Measurements from ENCODE around the gene KLB. TPM values are rescaled to one million over a fixed set of nuclear protein-coding genes. Genes with fewer than 3 reads are reported as not detected.

KLB gene
- total RNA-seq, 1 experiment from 2014 or later, result not detected

DNA sequence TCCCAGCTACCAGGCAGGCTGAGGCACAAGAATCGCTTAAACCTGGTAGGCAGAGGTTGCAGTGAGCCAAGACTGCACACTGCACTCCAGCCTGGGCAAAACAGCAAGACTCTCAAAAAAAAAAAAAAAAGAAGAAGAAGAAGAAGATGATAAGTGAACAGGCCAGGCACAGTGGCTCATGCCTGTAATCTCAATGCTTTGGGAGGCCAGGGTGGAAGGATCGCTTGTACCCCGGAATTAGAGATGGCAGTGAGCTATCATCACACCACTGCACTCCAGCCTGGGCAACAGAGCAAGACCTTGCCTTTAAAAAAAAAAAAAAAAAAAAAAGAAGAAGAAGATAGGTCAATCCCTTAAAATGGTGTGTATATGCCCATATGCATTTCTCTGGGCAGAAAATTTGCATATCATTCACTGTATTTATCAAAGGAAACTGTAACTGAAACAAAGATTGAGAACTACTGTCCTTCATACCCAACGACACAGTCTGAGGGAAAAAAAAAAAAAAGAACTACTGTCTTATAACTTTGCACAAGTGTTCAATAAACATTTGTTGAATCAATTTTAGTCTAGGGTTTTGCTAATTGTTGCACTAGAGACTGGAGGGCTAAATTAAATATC lies 42.8 kb upstream of the KLB start:
- ChIA-PET POLR2A (no interaction called here), CTCF (no interaction called here), RAD21 (ENCODE audit: low non-redundant PET in 1 of 2, low total read pairs in 2 of 2, uncharacterized antibody in 2 of 2, unreplicated experiment in 2 of 2) (no interaction called here)
- Histone ChIP-seq H3K9me3 (ENCODE audit: control insufficient read depth in 1 of 2, insufficient read depth in 1 of 2, low read depth in 1 of 2, low read length in 2 of 2) (no peaks in the 10 kb centered on the region), H3K36me3 (ENCODE audit: control insufficient read depth in 1 of 2, insufficient read depth in 2 of 2, low read length in 2 of 2) (no peaks in the 10 kb centered on the region), H3K4me3 (replicated peaks in 1 of 2; ENCODE audit: low read depth in 1 of 2, low read length in 2 of 2) (no peak overlapping the region), H3K27ac (ENCODE audit: low read depth, low read length) (no peak overlapping the region), H3K9me2 (ENCODE audit: insufficient read depth) (no peaks in the 10 kb centered on the region), H4K20me1 (ENCODE audit: insufficient read depth) (no peaks in the 10 kb centered on the region), H3K79me2 (ENCODE audit: insufficient read depth, low read length) (peaks cover 68% of the 10 kb centered on the region), H3K9ac (ENCODE audit: low read length) (no peak overlapping the region), H3K4me2 (ENCODE audit: low read length) (no peak overlapping the region), H3K4me1 (ENCODE audit: control insufficient read depth in 1 of 2, insufficient read depth in 2 of 2, low read length in 2 of 2) (peaks cover 0 to 11% of the 10 kb centered on the region in 2 experiments; a peak in 3 of 4 replicates), H3K27me3 (ENCODE audit: insufficient read depth, low read length) (no peaks in the 10 kb centered on the region), H2AFZ (ENCODE audit: low read depth, low read length, poor library complexity, severe bottlenecking) (no peak overlapping the region)
- ATAC-seq (no peak), DNase-seq (ENCODE audit: low read depth, low spot score) (no peak)
- intact Hi-C loops (cut with micrococcal nuclease), result no loop called here
- TF ChIP-seq, protein P1, sequence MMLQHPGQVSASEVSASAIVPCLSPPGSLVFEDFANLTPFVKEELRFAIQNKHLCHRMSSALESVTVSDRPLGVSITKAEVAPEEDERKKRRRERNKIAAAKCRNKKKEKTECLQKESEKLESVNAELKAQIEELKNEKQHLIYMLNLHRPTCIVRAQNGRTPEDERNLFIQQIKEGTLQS (IDR thresholded peaks at IDR 0.05), result no peak
- no peak for TF ChIP-seq SRF (IDR thresholded peaks at IDR 0.05; ENCODE audit: low read depth)
- TF ChIP-seq, protein P2, sequence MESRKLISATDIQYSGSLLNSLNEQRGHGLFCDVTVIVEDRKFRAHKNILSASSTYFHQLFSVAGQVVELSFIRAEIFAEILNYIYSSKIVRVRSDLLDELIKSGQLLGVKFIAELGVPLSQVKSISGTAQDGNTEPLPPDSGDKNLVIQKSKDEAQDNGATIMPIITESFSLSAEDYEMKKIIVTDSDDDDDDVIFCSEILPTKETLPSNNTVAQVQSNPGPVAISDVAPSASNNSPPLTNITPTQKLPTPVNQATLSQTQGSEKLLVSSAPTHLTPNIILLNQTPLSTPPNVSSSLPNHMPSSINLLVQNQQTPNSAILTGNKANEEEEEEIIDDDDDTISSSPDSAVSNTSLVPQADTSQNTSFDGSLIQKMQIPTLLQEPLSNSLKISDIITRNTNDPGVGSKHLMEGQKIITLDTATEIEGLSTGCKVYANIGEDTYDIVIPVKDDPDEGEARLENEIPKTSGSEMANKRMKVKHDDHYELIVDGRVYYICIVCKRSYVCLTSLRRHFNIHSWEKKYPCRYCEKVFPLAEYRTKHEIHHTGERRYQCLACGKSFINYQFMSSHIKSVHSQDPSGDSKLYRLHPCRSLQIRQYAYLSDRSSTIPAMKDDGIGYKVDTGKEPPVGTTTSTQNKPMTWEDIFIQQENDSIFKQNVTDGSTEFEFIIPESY (IDR thresholded peaks at IDR 0.05; ENCODE audit: extremely low read depth, insufficient replicate concordance, low read length), result no peak
- TF ChIP-seq ZFX (IDR thresholded peaks at IDR 0.05), result no peak
- no peak for TF ChIP-seq POLR2AphosphoS5 (IDR thresholded peaks at IDR 0.05; ENCODE audit: low read depth, low read length)
- TF ChIP-seq, protein P3, sequence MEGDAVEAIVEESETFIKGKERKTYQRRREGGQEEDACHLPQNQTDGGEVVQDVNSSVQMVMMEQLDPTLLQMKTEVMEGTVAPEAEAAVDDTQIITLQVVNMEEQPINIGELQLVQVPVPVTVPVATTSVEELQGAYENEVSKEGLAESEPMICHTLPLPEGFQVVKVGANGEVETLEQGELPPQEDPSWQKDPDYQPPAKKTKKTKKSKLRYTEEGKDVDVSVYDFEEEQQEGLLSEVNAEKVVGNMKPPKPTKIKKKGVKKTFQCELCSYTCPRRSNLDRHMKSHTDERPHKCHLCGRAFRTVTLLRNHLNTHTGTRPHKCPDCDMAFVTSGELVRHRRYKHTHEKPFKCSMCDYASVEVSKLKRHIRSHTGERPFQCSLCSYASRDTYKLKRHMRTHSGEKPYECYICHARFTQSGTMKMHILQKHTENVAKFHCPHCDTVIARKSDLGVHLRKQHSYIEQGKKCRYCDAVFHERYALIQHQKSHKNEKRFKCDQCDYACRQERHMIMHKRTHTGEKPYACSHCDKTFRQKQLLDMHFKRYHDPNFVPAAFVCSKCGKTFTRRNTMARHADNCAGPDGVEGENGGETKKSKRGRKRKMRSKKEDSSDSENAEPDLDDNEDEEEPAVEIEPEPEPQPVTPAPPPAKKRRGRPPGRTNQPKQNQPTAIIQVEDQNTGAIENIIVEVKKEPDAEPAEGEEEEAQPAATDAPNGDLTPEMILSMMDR (IDR thresholded peaks at IDR 0.05 in 2 of 3, conservative IDR thresholded peaks at IDR 0.05 in 1 of 3; ENCODE audit: borderline replicate concordance in 1 of 3, insufficient read depth in 1 of 3, low read depth in 2 of 3, low read length in 2 of 3), result no peak
- no peak for TF ChIP-seq EZH2phosphoT487 (IDR thresholded peaks at IDR 0.05; ENCODE audit: borderline replicate concordance)
- TF ChIP-seq ELF1 (IDR thresholded peaks at IDR 0.05; ENCODE audit: borderline replicate concordance, low read depth), result no peak
- no peak for TF ChIP-seq CBX3 (IDR thresholded peaks at IDR 0.05; ENCODE audit: low read depth)
- no peak for TF ChIP-seq TCF7L2 (IDR thresholded peaks at IDR 0.05; ENCODE audit: borderline replicate concordance, extremely low read depth, insufficient read depth, insufficient read length)
- no peak for TF ChIP-seq ZNF274 (IDR thresholded peaks at IDR 0.05; ENCODE audit: low read depth, low read length)
- TF ChIP-seq YY1 (IDR thresholded peaks at IDR 0.05; ENCODE audit: extremely low read depth, insufficient replicate concordance, low read depth, low read length), result no peak
- TF ChIP-seq JUND (IDR thresholded peaks at IDR 0.05), result no peak
- TF ChIP-seq CEBPB (IDR thresholded peaks at IDR 0.05; ENCODE audit: low read depth), result no peak
- BruUV-seq (replicated peaks), result no TSS peak

All from HCT116 (cell line).